Transverse colon (tissue), 4 donors: ENCODE measurements around the gene ZAR1. TPM values are rescaled to one million over a fixed set of nuclear protein-coding genes. Genes with fewer than 3 reads are reported as not detected.

Experiments used
- DNase-seq: peaks from one replicate; pipeline ENCODE4 v3.0.0-alpha.2; 2019
- H3K27ac ChIP-seq, 4 donors: fragments of 200-600 bp; sonication (generic); 2 replicates each; pipeline ENCODE4 v1.5.1; 2016 to 2018; ENCODE audit warnings: inconsistent platforms in 4 of 4
- H3K27me3 ChIP-seq: fragments of 200-600 bp; sonication (generic); 2 replicates; pipeline ENCODE4 v1.5.1; 2017; ENCODE audit warnings: inconsistent platforms
- H3K36me3 ChIP-seq, 4 donors: fragments of 200-600 bp; sonication (generic); 2 replicates each; pipeline ENCODE4 v1.5.1; 2017 to 2019; ENCODE audit warnings: inconsistent platforms in 4 of 4
- H3K4me1 ChIP-seq, 4 donors: fragments of 200-600 bp; sonication (generic); 2 replicates each; pipeline ENCODE4 v1.5.1; 2017 to 2020; ENCODE audit warnings: inconsistent platforms in 4 of 4
- H3K4me3 ChIP-seq, 4 donors: fragments of 200-600 bp; sonication (generic); 1 replicate in 1 of 4; 2 replicates in 3 of 4; pipeline versions ENCODE4 v1.5.1 to v1.6.1; 2017 to 2019; ENCODE audit warnings: inconsistent platforms in 4 of 4
- H3K9me3 ChIP-seq, 2 donors: fragments of 200-600 bp; sonication (generic); 2 replicates each; pipeline ENCODE4 v1.5.1; 2017 to 2019; ENCODE audit warnings: inconsistent platforms in 2 of 2
- EP300 ChIP-seq: sonication (generic); formaldehyde crosslinking; IDR thresholded peaks from one replicate; pipeline ENCODE4 v1.6.1; 2017; ENCODE audit warnings: antibody characterized with exemption, low read depth
- POLR2A ChIP-seq: fragments of 450-650 bp; IDR thresholded peaks from one replicate; pipeline ENCODE4 v1.6.1; 2016; ENCODE audit warnings: antibody characterized with exemption, mild to moderate bottlenecking, moderate library complexity
- POLR2AphosphoS5 ChIP-seq, 3 donors: sonication (generic); formaldehyde crosslinking; IDR thresholded peaks; one replicate each; pipeline ENCODE4 v1.6.1; 2016; ENCODE audit warnings: antibody characterized with exemption in 3 of 3
- WGBS, 2 donors: methylation state at CpG; one replicate each; pipeline ENCODE4 v1.1.5; 2018; ENCODE audit warnings: low coverage in 1 of 2; 5-methylcytosine and 5-hydroxymethylcytosine counted together
- in situ Hi-C, 4 donors: fragments of 200-750 bp; cut with MboI; loops; one replicate each; pipeline versions ENCODE4 v1.15.0 to v1.15.1; 2017; ENCODE audit warnings: low sequenced_read_pairs in 3 of 4, low pct_ligation_motif_present in 1 of 4, low pct_unique_long_range_greater_than_20kb in 1 of 4
- intact Hi-C: fragments of 100-400 bp; cut with DNase I; formaldehyde crosslinking; loops from one replicate; pipeline ENCODE4 v1.15.1; 2023; ENCODE audit warnings: low total_unique reads
- total RNA-seq, 4 donors: library from RNA; depleted of rRNA; stranded (reverse); fragments of >200 nt; gene quantifications; one replicate each; pipeline ENCODE4 v1.1.0, GENCODE V29; 2016
- TF ChIP-seq, protein P1 (sequence below), 5 experiments: fragments of 200-600 bp in 3 of 5; fragments of 450-650 bp in 2 of 5; sonication (generic) in 3 of 5; IDR thresholded peaks; 1 replicate in 2 of 5; 2 replicates in 3 of 5; pipeline ENCODE4 v1.5.1; 2016 to 2017; ENCODE audit warnings: antibody characterized with exemption in 5 of 5, inconsistent platforms in 3 of 5, mild to moderate bottlenecking in 2 of 5, moderate library complexity in 1 of 5

ZAR1 gene
- total RNA-seq, 4 donors from 2014 or later, result not detected

GRCh38 chr4:48470570-48470969, 19.5 kb upstream of the ZAR1 start:
- H3K4me1 ChIP-seq, result no peaks in the 10 kb centered on the region
- TF ChIP-seq, protein P1, sequence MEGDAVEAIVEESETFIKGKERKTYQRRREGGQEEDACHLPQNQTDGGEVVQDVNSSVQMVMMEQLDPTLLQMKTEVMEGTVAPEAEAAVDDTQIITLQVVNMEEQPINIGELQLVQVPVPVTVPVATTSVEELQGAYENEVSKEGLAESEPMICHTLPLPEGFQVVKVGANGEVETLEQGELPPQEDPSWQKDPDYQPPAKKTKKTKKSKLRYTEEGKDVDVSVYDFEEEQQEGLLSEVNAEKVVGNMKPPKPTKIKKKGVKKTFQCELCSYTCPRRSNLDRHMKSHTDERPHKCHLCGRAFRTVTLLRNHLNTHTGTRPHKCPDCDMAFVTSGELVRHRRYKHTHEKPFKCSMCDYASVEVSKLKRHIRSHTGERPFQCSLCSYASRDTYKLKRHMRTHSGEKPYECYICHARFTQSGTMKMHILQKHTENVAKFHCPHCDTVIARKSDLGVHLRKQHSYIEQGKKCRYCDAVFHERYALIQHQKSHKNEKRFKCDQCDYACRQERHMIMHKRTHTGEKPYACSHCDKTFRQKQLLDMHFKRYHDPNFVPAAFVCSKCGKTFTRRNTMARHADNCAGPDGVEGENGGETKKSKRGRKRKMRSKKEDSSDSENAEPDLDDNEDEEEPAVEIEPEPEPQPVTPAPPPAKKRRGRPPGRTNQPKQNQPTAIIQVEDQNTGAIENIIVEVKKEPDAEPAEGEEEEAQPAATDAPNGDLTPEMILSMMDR (IDR thresholded peaks at IDR 0.05), result no peak
- TF ChIP-seq POLR2A (no peak), EP300 (no peak), POLR2AphosphoS5 (IDR thresholded peaks at IDR 0.05) (no peak)
- intact Hi-C loops (no loop called here), in situ Hi-C loops (no loop called here)
- no peaks in the 10 kb centered on the region for H3K36me3 ChIP-seq
- H3K27ac ChIP-seq, result no peak overlapping the region
- no peak overlapping the region for H3K4me3 ChIP-seq
- 24 to 25% methylated on average over 2 of the region's 2 CpGs for whole genome bisulfite sequencing, 2 donors
- DNase-seq, result no peak
- H3K9me3 ChIP-seq, result no peaks in the 10 kb centered on the region
- H3K27me3 ChIP-seq, result no peaks in the 10 kb centered on the region

DNA sequence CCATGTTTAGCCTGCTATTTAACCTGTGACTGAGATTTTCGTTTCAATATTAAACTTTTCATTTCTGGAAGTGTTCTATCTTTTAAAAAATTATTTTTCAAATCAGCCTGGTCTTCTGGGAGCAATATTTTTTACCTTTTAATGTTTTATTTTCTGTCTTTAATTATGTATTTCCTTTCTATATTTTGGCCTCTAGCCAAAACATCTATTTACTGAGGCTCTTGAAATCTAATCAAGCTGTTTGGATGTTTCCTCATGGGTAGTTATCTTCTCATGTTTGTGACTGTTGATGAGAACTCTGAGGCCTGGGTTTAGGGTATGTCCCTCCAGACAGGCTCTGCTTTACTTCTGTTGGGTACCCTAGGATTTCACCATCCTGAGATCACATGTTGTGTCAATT, 17.3 kb upstream of the ZAR1 start:
- Histone ChIP-seq H3K27ac (no peak overlapping the region), H3K4me1 (no peaks in the 10 kb centered on the region), H3K27me3 (no peaks in the 10 kb centered on the region), H3K9me3 (no peaks in the 10 kb centered on the region), H3K36me3 (no peaks in the 10 kb centered on the region), H3K4me3 (no peak overlapping the region)
- in situ Hi-C loops, result no loop called here
- intact Hi-C loops, result no loop called here
- TF ChIP-seq POLR2AphosphoS5 (IDR thresholded peaks at IDR 0.05), result no peak
- TF ChIP-seq EP300, result no peak
- TF ChIP-seq, protein P1 (IDR thresholded peaks at IDR 0.05), result no peak
- TF ChIP-seq POLR2A, result no peak
- no peak for DNase-seq
- WGBS, 2 donors, result 69 to 70% methylated on average over 1 of the region's 1 CpG

DNA sequence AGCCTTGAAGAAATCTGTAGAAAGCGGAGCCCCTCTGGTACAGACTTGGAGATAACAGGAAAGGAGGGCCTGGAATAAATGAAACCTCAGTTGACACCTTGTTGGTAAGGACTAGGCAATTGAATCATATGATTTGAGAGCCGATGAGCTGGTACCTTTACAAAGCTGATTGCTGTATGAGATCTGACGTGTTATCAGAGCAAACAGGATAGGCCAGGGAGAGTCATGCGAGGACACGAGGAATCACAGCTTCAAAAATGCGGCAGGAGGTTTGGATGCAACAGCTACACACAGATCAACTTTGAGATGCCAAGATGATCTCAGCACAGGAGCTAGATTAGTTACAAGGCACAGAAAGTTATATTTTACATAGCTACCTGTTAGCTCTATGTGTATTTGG, 14.3 kb upstream of the ZAR1 start:
- peaks cover 9% of the 10 kb centered on the region for H3K27me3 ChIP-seq
- no peak overlapping the region for H3K27ac ChIP-seq
- intact Hi-C loops, result no loop called here
- in situ Hi-C loops, result loop anchor here in 1 of 4 donors (25.0 kb wide), 1 partner anchor 163 kb away; no protein-coding TSS in a partner anchor
- WGBS, 2 donors, result 83 to 94% methylated on average over 5 to 6 of the region's 6 CpGs
- no peak for DNase-seq
- H3K36me3 ChIP-seq, result no peaks in the 10 kb centered on the region
- no peaks in the 10 kb centered on the region for H3K9me3 ChIP-seq
- TF ChIP-seq POLR2AphosphoS5 (IDR thresholded peaks at IDR 0.05) (no peak), POLR2A (no peak), EP300 (no peak)
- TF ChIP-seq, protein P1 (IDR thresholded peaks at IDR 0.05), result no peak
- H3K4me3 ChIP-seq, result no peak overlapping the region
- H3K4me1 ChIP-seq, result no peaks in the 10 kb centered on the region

DNA sequence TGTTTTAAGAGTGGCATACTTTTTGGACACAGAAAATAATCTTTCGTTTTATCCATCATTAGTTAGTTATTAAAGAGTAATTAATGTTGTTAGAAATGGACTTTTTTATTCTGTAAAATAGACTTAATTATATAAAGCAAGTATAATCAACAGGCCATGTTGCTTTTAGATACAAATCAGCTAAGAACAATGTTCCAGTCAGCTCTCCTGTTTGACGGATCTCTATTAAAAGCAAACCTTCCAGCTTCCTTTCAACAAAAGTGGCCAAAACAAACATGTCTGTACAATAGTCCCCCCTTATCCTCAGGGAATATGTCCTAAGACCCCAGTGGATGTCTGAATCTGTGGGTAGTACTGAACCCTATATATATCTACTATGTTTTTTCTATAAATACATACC, 11.8 kb upstream of the ZAR1 start:
- Histone ChIP-seq H3K27ac (no peak overlapping the region), H3K36me3 (no peaks in the 10 kb centered on the region), H3K9me3 (no peaks in the 10 kb centered on the region), H3K4me3 (no peak overlapping the region), H3K27me3 (peaks cover 35% of the 10 kb centered on the region), H3K4me1 (peaks cover 0 to 3% (median 1%) of the 10 kb centered on the region in 4 donors)
- in situ Hi-C loops (loop anchor here in 1 of 4 donors (25.0 kb wide), 1 partner anchor 166 kb away; no protein-coding TSS in a partner anchor), intact Hi-C loops (no loop called here)
- DNase-seq, result no peak
- 85 to 89% methylated on average over 2 of the region's 2 CpGs for WGBS, 2 donors
- TF ChIP-seq EP300, result no peak
- no peak for TF ChIP-seq POLR2A

GRCh38 chr4:48481581-48481980, 8.5 kb upstream of the ZAR1 start:
- 86 to 100% methylated on average over 1 of the region's 1 CpG for WGBS, 2 donors
- no peak for DNase-seq
- Histone ChIP-seq H3K4me3 (no peak overlapping the region), H3K9me3 (no peaks in the 10 kb centered on the region), H3K4me1 (peaks cover 0 to 9% (median 8%) of the 10 kb centered on the region in 4 donors), H3K36me3 (no peaks in the 10 kb centered on the region), H3K27ac (no peak overlapping the region), H3K27me3 (peaks cover 68% of the 10 kb centered on the region)
- intact Hi-C loops, result no loop called here
- TF ChIP-seq POLR2A, result no peak
- in situ Hi-C loops, result loop anchor here in 1 of 4 donors (25.0 kb wide), 1 partner anchor 169 kb away; no protein-coding TSS in a partner anchor
